GM18907 (cell line): ENCODE data around the gene COIL.
"Not testable (repeated sequence)": the region's sequence is repeated elsewhere in the genome, so short reads cannot be mapped to it uniquely, and the experiment has no call there.

Source experiments
- ATAC-seq: cut with Tn5 transposase; IDR thresholded peaks from one replicate; pipeline ENCODE4 v1.9.1; 2021; ENCODE audit warnings: mild to moderate bottlenecking, moderate library complexity; ENCODE audit not compliant: unreplicated experiment

COIL gene, protein sequence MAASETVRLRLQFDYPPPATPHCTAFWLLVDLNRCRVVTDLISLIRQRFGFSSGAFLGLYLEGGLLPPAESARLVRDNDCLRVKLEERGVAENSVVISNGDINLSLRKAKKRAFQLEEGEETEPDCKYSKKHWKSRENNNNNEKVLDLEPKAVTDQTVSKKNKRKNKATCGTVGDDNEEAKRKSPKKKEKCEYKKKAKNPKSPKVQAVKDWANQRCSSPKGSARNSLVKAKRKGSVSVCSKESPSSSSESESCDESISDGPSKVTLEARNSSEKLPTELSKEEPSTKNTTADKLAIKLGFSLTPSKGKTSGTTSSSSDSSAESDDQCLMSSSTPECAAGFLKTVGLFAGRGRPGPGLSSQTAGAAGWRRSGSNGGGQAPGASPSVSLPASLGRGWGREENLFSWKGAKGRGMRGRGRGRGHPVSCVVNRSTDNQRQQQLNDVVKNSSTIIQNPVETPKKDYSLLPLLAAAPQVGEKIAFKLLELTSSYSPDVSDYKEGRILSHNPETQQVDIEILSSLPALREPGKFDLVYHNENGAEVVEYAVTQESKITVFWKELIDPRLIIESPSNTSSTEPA

DNA sequence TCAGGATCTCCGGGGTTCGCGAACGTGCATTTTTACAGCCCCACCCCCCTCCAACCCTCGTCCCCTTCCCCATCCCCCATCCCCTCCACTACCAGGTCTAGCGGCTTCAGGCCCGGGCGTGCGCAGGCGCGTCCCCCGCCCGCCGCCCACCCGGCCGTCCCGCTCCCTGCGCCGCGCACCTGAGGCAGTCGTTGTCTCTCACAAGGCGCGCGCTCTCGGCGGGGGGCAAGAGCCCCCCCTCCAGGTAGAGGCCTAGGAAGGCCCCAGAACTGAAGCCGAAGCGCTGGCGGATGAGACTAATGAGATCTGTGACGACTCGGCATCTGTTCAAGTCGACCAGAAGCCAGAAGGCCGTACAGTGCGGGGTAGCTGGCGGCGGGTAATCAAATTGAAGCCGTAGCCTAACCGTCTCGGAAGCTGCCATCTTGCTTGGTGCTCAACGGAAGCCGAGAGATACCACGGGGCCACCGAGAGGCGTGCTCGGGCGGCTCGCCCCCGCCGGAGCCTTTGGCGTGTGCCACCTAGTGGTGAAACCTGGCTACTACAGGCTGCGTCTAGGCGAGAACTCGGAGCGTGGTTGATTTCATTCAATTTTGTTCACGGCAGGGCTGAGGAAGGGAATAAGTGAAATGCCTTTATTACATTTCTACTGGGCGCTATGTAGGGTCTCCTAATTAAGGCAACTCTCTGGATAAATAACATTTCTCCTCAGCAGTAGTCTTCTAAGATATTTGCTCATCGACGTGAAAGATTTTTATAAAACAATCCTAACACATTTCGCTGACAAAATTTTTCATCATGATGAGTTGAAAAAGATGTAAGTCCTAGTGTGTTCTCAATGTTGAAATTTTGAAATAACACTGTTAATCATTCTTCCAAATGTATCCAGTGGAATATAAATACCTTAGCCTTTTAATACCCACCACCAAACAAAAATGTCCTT, at the start of gene COIL:
COIL (minus strand) TSS at position 455 of the 943 bp plus-strand sequence; CDS start at position 424, 31 bp downstream.
- ATAC-seq: peak; percentile 97

DNA sequence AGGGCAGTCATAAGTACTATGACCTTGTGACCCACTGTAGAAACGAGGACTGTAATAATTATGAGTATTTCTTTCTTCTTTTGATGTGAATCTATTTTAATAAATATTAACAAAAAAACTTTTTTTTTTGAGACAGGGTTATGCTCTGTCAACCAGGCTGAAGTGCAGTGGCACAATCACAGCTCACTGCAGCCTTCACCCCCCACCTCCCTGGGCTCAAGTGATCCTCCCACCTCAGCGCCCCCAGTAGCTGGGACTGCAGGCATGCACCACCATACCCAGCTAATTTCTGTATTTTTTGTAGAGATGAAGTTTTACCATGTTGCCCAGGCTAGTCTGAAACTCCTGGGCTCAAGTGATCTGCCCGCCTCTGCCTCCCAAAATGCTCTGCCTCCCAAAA, 49.6 kb upstream of the COIL start:
- ATAC-seq: peak; percentile 22

DNA sequence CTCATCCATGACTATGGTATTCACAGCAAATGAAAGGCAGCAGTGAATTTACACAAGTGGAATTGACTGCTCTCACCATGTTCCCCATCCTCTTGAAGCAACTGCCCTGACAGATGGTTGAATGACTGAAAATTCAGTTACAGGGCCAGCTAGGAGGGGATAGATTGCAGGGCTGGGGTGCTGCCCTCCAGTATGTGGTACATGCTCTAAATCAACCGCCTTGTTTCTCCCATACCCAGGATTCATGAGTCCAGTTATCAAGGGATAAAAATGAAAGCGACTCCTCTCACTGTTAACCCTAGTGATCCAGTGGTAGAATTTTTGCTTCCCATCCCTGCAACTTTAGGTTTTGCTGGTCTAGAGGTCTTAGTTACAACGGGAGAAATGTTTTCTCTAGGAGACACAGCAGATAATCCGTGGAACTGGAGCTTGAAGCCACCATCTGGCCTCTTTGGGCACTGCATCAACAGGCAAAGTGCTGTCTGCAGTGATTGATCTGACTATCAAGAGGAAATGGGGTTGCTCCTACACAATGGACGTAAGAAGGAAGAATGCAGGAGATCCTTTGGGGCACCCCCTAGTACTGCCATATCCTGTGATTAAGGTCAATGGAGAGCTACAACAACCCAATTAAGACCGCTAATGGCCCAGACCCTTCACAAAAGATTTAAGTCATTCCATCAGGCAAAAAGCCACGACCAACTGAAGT, 49.0 kb upstream of the COIL start:
- ATAC-seq: peak; percentile 65

DNA sequence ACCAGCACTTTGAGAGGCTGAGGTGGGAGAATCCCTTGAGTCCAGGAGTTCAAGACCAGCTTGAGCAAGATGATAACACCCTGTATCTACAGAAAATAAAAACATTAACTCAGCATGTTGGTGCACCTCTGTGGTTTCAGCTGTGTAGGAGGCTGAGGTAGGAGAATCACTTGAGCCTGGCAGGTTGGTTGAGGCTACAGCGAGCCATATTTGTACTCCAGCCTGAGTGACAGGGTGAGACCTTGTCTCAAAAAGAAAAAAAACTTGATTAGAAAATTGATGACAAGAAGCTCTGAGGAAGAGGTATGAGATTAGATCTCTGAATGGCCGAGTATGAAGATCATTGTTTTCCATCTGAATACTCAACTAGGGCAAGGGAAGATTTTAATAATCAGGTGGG, 48.1 kb upstream of the COIL start:
- no peak for ATAC-seq

DNA sequence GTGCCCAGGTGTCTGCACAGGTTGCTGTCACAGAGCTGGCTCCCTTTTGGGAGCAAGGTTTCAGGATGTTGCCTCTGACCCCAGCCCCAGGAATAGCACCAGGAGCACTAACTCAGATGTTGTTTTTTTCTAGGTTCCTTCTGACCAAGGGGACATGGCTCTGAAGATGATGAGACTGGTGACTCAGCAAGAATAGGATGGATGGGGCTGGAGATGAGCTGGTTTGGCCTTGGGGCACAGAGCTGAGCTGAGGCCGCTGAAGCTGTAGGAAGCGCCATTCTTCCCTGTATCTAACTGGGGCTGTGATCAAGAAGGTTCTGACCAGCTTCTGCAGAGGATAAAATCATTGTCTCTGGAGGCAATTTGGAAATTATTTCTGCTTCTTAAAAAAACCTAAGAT, 45.2 kb upstream of the COIL start:
- no peak for ATAC-seq

DNA sequence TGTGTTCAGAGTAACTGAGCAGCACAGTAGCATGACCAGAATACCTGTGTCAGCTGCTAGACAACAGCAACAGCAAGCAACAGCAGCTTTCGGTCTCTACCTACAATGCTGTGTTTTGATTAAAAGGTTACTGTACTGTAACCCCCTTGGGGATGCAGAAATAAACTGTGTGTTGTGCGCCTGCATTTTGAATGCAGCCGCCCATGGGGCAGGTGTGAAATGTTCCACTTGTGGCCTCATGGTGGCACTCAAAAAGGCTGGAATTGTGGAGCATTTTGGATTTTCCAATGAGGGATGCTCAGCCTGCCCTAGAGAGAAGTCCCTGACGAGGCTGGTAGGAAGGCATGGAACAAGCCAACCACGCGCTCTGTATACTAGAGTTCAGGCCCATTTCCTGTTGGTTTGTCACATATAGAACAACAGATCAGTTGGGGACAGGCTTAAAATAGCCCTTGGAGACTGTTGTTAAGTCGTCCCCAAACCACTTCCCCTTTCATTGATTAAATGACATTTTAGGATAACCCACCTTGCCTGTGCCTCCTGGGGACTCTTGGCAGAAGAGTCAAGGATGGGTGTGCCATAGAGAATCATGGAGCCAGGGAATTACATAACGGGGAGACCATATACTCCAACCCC, 44.2 kb upstream of the COIL start:
- peak; percentile 82 for ATAC-seq

DNA sequence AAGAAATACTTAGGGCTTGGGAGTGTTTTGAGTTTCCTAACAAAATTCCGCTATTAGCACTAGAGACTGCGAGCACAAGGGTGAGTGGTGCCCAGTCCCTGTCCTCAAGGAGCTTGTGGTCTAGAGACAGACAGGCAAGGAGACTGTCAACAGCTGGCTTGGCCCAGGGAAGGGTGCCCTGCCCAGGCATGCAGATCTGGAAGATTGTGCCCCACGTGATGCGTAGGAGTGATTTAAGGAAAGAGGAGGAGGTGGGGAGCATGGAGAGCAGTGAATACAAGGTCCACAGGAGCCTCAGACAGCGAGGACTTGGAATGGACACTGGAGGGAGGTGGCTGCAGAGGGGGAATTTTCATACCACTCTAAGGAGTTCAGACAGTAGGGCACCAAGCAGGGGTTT, 42.1 kb upstream of the COIL start:
- no peak for ATAC-seq

DNA sequence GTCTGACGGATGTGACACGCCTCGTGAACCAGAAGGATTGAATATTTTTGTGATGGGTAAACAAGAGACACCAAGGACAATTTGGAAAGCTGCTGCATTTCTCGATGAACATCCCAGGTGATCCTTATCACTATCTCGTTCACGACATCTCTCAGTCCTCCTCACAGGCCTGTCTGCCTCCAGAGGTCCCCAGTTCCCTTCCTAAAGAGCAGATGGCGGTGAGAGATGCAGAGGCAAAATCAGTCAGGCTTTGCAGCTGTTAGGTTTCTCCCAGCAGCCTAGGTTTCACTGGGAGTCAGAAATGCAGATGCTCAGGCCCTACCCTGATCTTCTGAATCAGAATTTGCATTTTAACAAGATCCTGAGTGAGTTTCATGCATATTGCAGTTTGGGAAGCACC, 40.7 kb upstream of the COIL start:
- no peak for ATAC-seq

DNA sequence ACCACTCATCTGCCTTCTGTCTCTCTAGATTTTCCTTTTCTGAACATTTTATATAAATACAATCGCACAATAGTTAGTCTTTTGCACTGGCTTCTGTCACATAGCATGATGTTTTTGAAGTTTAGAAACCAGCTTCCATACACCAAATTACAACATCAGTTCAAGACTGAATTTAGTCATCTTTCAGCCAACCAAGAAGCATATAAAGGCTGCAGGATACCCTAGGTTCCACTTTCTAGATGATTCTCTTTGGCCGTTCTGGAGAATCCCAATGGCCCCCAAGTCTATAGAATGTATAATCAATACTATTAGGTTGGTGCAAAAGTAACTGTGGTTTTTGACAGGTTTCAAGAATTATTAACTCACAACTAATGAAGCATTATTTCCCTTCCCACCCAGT, 36.5 kb upstream of the COIL start:
- no peak for ATAC-seq

DNA sequence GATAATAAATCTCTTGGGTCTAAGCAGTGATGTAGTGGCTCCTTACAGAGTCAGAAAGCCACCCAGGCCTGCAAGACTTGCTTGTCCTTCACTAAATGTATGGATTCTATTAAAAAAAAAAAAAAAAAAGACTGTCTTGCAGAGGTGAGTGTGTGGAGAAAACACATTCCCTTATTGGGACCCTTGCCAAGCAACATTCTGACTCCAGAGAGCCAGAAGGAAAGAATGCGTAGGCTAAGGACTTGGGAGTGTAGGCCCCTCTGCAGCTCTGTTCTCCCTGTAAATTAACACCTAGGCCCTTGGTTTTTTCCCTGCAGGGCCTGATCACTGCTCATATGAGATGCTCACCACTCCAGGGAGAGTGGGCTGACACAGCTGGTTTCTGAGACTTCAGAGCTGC, 34.9 kb upstream of the COIL start:
- no peak for ATAC-seq

DNA sequence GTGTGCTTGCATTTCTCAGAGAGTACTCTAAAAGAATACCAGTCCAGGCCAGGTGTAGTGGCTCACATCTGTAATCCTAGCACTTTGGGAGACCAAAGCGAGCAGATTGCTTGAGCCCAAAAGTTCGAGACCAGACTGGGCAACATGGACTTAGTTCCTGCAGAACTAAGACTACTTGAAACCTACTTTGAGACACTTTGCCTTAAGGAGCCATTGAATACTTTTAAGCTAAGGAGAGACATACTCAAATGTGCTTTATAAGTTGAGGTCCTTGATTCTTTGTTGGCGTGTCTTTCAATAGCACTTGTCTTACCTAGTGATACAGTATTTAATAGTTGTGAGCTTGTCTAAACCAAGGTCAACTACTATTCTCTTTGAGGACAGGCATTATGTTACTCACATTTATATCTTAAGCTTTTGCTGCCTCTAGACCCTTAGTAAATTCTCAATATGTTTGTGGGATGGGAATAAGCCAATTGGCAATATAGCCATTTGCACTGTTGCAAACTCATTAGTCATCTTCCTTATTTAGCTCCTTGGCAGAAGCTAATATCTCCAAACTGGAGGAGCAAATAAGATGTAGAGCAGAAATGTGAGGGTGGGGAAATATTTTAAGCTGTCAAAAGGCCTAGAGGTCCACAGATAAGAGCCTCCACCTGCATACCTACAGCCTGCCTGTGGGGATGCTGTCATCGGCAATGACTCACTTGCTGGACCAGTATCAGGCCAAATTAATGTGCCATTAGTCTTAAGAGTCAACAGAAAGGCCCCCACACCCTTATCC, 33.4 kb upstream of the COIL start:
- no peak for ATAC-seq

DNA sequence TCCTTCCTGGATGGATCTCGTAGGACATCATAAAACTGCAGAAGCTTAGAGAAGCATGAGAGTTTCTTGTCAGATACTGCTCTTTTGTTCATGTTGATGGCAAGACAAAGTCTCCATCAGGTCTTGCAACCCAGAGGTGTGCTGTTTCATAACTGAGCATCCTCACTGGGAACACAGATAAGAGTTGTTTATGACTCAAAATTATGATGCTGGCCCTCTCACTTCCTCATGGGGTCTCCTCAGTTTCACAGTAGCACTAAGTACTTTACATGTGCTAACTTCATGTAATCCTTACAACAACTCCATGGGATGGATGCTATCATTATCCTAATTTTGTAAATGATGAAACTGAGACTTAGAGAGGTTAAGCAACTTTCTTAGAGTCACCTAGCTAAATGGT, 31.5 kb upstream of the COIL start:
- ATAC-seq: no peak

DNA sequence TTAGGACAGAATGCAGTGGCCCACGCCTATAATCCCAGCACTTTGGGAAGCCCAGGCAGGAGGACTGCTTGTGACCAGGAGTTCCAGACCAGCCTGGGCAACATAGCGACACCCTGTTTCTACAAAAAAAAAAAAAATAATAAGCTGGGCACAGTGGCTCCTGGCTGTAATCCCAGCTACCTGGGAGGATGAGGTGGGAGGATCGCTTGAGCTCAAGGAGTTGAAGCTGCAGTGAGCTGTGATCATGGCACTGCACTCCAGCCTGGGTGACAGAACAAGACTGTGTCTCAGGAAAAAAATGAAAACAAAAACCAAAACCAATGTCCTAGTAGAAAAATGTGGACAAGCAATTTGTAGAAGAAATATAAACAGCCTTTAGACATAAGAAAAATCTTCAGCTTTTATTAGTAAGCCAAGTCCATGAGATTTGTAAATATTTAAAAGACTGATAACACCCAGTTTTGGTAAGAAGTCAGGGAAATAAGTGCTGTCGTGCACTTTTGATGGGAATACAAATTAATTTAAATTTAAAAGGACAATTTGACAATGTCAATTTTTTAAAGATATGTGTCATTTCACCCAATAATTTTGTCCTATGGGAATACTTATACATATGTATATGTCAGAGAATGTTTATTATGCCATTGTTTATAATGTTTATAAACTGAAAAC, 28.2 kb upstream of the COIL start:
- ATAC-seq: no peak

DNA sequence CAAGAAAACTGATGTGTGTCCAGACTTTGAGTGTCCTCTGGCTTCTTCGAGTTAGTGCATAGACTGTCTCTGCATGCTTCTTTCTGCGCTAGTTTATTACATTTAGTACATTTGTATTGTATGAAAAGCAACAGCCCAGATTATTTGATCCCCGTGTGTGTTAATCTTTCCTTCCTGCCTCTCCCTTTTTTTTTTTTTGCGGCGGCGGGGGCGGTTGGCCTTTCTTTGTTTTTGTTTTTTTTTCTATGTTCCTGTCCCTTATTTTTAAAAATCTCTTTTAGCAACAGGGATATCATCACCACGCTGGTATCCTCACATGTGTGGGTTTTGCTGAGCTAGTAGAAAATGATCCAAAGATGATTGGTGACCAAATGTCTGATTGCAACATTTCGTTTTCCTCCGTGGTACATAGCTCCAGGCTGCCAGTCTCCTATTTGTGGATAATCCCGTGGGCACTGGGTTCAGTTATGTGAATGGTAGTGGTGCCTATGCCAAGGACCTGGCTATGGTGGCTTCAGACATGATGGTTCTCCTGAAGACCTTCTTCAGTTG, 26.5 kb upstream of the COIL start:
- ATAC-seq: no peak

DNA sequence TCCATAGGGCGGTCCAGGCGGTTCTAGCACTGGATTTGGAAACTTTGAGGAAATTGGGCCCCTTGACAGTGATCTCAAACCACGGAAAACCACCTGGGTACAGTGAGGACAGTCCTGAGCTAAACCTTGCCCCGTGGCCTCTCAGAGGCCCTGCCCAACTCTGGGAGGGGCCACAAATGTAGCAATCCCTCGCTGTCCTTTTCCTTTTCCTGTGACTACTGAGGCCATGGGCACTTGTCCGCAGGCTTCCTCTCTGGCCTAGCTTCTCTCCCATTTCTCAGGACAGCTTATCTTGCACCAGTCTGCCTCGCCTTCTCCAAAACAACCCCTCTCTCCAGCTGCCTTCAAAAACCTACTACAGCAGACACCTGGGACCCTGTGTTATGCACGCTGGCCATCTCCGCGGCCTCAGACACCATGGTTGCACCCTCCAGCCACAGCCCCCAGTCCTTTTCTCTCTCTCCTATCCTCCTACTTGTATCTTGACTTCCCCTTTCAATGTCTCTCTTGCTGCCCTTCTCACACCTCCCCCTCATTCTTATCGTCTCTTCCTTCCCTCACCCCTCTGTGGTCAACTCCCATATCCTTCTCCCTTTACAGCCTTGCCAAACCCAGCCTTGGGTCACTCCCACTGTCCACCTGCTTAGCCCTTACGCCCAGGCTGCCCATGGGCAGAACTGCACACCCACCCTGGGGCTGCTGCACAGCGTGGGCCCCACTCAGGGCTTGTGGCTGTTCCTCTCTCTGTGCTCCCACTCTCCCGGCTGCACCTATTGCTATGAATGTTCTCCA, 24.7 kb upstream of the COIL start:
- ATAC-seq: no peak

DNA sequence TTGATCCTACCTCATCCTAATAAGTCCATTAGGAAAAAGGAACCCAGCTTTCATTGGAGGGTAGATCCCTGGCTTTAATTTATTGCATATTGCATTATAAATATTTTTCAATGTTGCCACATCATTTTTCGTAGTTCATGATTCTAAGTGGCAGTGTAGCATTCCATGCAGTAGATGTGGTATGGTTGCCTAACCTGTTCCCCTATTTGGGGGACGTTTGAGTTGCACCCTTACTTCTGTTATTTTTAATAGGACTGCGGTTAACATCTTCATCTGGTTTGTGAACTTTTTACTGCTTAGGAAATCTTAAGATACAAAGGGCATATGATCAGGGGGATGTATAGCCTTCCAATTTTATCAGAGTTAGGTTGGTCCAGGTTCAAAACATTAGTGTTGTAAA, 22.5 kb upstream of the COIL start:
- no peak for ATAC-seq

DNA sequence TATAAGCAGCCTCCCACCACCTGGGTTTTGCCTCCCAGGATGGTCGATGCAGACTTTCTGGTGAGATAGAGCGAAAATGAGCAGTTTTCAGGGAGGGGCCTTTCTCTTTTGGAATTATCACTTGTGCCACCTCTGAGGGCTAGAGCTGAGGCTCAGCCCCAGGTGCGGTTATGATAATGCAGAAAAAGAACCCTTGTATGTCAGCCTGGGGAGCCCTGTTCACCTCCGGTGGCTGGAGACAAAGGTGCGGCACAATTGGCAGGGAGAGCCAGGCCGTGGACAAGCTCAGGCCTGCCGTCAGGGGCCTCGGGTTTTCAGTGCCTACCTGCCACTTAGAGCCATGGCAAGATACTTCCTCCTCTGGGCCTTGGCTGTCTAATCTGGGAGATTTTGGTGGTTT, 21.5 kb upstream of the COIL start:
- no peak for ATAC-seq

DNA sequence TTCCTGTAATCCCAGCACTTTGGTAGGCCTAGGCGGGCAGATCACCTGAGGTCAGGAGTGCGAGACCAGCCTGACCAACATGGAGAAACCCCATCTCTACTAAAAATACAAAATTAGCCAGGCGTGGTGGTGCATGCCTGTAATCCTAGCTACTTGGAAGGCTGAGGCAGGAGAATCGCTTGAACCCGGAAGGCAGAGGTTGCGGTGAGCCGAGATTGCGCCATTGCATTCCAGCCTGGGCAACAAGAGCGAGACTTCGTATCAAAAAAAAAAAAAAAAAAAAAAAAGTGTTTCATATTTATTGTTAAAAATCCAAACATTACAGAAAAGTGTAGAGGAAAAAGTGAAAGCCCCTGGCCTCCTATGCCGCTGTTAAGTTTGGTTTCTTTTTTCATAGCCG, 19.7 kb upstream of the COIL start:
- ATAC-seq: not testable (repeated sequence)
